Small intestine (tissue), 7 donors: ENCODE measurements around the gene PLEKHD1. TPM values are rescaled to one million over a fixed set of nuclear protein-coding genes. Genes with fewer than 3 reads are reported as not detected.

Source experiments
- DNase-seq, 2 donors: peaks; one replicate each; pipeline versions ENCODE4 v3.0.0 to v3.0.0-alpha.2; 2013
- FAIRE-seq: peaks from 2 replicates; lab custom pipeline; 2012; peaks lifted over from hg19 to GRCh38; lab: Jason Lieb, UNC
- H3K27ac ChIP-seq, 3 donors: one replicate each; pipeline ENCODE4 v1.5.1; 2013; ENCODE audit warnings: low read length in 2 of 3, mild to moderate bottlenecking in 2 of 3, control low read depth in 1 of 3, inconsistent platforms in 1 of 3, low read depth in 1 of 3, moderate library complexity in 1 of 3
- H3K27me3 ChIP-seq, 3 donors: one replicate each; pipeline ENCODE4 v1.6.1; 2013; ENCODE audit warnings: low read length in 3 of 3, inconsistent platforms in 1 of 3; ENCODE audit not compliant: control insufficient read depth in 3 of 3, insufficient read depth in 3 of 3
- H3K36me3 ChIP-seq, 3 donors: one replicate each; pipeline ENCODE4 v1.6.1; 2013; ENCODE audit warnings: low read length in 3 of 3, inconsistent platforms in 1 of 3, low read depth in 1 of 3, mild to moderate bottlenecking in 1 of 3, moderate library complexity in 1 of 3; ENCODE audit not compliant: control insufficient read depth in 3 of 3, insufficient read depth in 2 of 3
- H3K4me1 ChIP-seq, 3 donors: one replicate each; pipeline ENCODE4 v1.6.1; 2013; ENCODE audit warnings: low read length in 2 of 3, inconsistent platforms in 1 of 3, low read depth in 1 of 3, mild to moderate bottlenecking in 1 of 3, moderate library complexity in 1 of 3; ENCODE audit not compliant: control insufficient read depth in 3 of 3, insufficient read depth in 2 of 3
- H3K4me3 ChIP-seq, 3 donors: one replicate each; pipeline ENCODE4 v1.5.1; 2013; ENCODE audit warnings: low read length in 3 of 3, control low read depth in 1 of 3, inconsistent platforms in 1 of 3, low read depth in 1 of 3, mild to moderate bottlenecking in 1 of 3, moderate library complexity in 1 of 3
- H3K9me3 ChIP-seq, 2 donors: one replicate each; pipeline ENCODE4 v1.6.1; 2013; ENCODE audit warnings: low read depth in 1 of 2, low read length in 1 of 2; ENCODE audit not compliant: control insufficient read depth in 2 of 2, insufficient read depth in 1 of 2
- WGBS, 3 donors: extraction: QIAGEN DNeasy Blood & Tissue Kit; methylation state at CpG; one replicate each; pipeline ENCODE4 v1.1.7; 2013; 5-methylcytosine and 5-hydroxymethylcytosine counted together
- polyA plus RNA-seq, 4 donors: library from polyadenylated mRNA; stranded (reverse) in 3 of 4; unstranded in 1 of 4; fragments of 200-250 nt in 3 of 4; fragments of 120-200 nt in 1 of 4; gene quantifications; one replicate each; pipeline versions ENCODE4 v1.2.1 to v1.2.3, GENCODE V29; 2013
- donor health status: healthy with polysubstance abuse.
- donor health status: control.
- donor health status: control.
- donor health status: Bipolar disorder and iron deficiency.
- donor health status: healthy.

Gene PLEKHD1
- polyA plus RNA-seq, 4 donors, result under 0.01 to 0.04 (median 0.03) TPM; not detected in 1

GRCh38 chr14:69460093-69460701 lies 24.3 kb upstream of the PLEKHD1 start:
- FAIRE-seq (peak; percentile 57), DNase-seq (peak; percentile 82 to 90)
- no peak overlapping the region for H3K27ac ChIP-seq
- peaks cover 12 to 18% (median 13%) of the 10 kb centered on the region in 3 donors for H3K36me3 ChIP-seq
- H3K9me3 ChIP-seq, result no peaks in the 10 kb centered on the region
- no peaks in the 10 kb centered on the region for H3K4me1 ChIP-seq
- 28% methylated on average over 4 of the region's 4 CpGs for WGBS, 3 donors
- no peak overlapping the region for H3K4me3 ChIP-seq
- H3K27me3 ChIP-seq, result no peaks in the 10 kb centered on the region

- H3K4me1 ChIP-seq, result no peaks in the 10 kb centered on the region
- H3K4me3 ChIP-seq, result no peak overlapping the region
- peaks cover 2 to 6% (median 2%) of the 10 kb centered on the region in 3 donors for H3K36me3 ChIP-seq
- no peaks in the 10 kb centered on the region for H3K9me3 ChIP-seq
- no peak for FAIRE-seq
- H3K27ac ChIP-seq, result no peak overlapping the region
- no peaks in the 10 kb centered on the region for H3K27me3 ChIP-seq
- no peak for DNase-seq
Measured at GRCh38 chr14:69464379-69464778, 20.1 kb upstream of the PLEKHD1 start.

- Histone ChIP-seq H3K27ac (no peak overlapping the region), H3K4me3 (no peak overlapping the region), H3K9me3 (no peaks in the 10 kb centered on the region), H3K36me3 (peaks cover 2 to 4% (median 2%) of the 10 kb centered on the region in 3 donors), H3K4me1 (no peaks in the 10 kb centered on the region), H3K27me3 (no peaks in the 10 kb centered on the region)
- FAIRE-seq, result no peak
- 76 to 93% (median 84%) methylated on average over 6 of the region's 6 CpGs for WGBS, 3 donors
- no peak for DNase-seq
Measured at GRCh38 chr14:69464829-69465228, 19.7 kb upstream of the PLEKHD1 start.

- H3K4me1 ChIP-seq, result no peaks in the 10 kb centered on the region
- no peak overlapping the region for H3K4me3 ChIP-seq
- WGBS, 3 donors, result 59 to 88% (median 64%) methylated on average over 2 of the region's 2 CpGs
- no peaks in the 10 kb centered on the region for H3K9me3 ChIP-seq
- no peaks in the 10 kb centered on the region for H3K27me3 ChIP-seq
- DNase-seq, result no peak
- no peak overlapping the region for H3K27ac ChIP-seq
- no peaks in the 10 kb centered on the region for H3K36me3 ChIP-seq
- no peak for FAIRE-seq
Measured at GRCh38 chr14:69468949-69469348, 15.6 kb upstream of the PLEKHD1 start.

GRCh38 chr14:69471436-69471835 lies 13.1 kb upstream of the PLEKHD1 start:
- H3K27me3 ChIP-seq, result no peaks in the 10 kb centered on the region
- FAIRE-seq (no peak), DNase-seq (no peak)
- 76 to 85% (median 77%) methylated on average over 3 of the region's 3 CpGs for WGBS, 3 donors
- no peak overlapping the region for H3K4me3 ChIP-seq
- no peaks in the 10 kb centered on the region for H3K4me1 ChIP-seq
- H3K36me3 ChIP-seq, result no peaks in the 10 kb centered on the region
- no peak overlapping the region for H3K27ac ChIP-seq
- H3K9me3 ChIP-seq, result no peaks in the 10 kb centered on the region

- Histone ChIP-seq H3K36me3 (no peaks in the 10 kb centered on the region), H3K27ac (no peak overlapping the region), H3K27me3 (no peaks in the 10 kb centered on the region), H3K4me3 (no peak overlapping the region), H3K9me3 (no peaks in the 10 kb centered on the region), H3K4me1 (no peaks in the 10 kb centered on the region)
- 69 to 85% (median 79%) methylated on average over 10 of the region's 10 CpGs for WGBS, 3 donors
- DNase-seq (no peak), FAIRE-seq (no peak)
Measured at GRCh38 chr14:69471916-69472315, 12.6 kb upstream of the PLEKHD1 start.

- 50 to 70% (median 60%) methylated on average over 3 of the region's 3 CpGs for WGBS, 3 donors
Measured at GRCh38 chr14:69473260-69473659, 11.3 kb upstream of the PLEKHD1 start.

GRCh38 chr14:69473946-69474345 lies 10.6 kb upstream of the PLEKHD1 start:
- no peak for DNase-seq
- WGBS, 3 donors, result 93 to 100% (median 94%) methylated on average over 3 of the region's 3 CpGs

More at GRCh38 chr14:69473260-69473659, 11.3 kb upstream of the PLEKHD1 start:
- Histone ChIP-seq H3K27me3 (no peaks in the 10 kb centered on the region), H3K4me3 (no peak overlapping the region), H3K9me3 (no peaks in the 10 kb centered on the region), H3K4me1 (no peaks in the 10 kb centered on the region), H3K27ac (no peak overlapping the region), H3K36me3 (no peaks in the 10 kb centered on the region)
- DNase-seq (no peak), FAIRE-seq (no peak)

More at GRCh38 chr14:69473946-69474345, 10.6 kb upstream of the PLEKHD1 start:
- H3K9me3 ChIP-seq, result no peaks in the 10 kb centered on the region
- no peak overlapping the region for H3K27ac ChIP-seq
- H3K4me1 ChIP-seq, result no peaks in the 10 kb centered on the region
- H3K4me3 ChIP-seq, result no peak overlapping the region
- H3K36me3 ChIP-seq, result no peaks in the 10 kb centered on the region
- no peak for FAIRE-seq
- H3K27me3 ChIP-seq, result no peaks in the 10 kb centered on the region
